Forelimb muscle (tissue), 1 donor: ENCODE results near the gene ADIRF. TPM values are rescaled to one million over a fixed set of nuclear protein-coding genes. Genes with fewer than 3 reads are reported as not detected.
"Not testable (repeated sequence)": the region's sequence is repeated elsewhere in the genome, so short reads cannot be mapped to it uniquely, and the experiment has no call there.

Source experiments
- DNase-seq: peaks from one replicate; pipeline ENCODE4 v3.0.0-alpha.2; 2013; ENCODE audit warnings: low read depth
- polyA plus RNA-seq: library from polyadenylated mRNA; unstranded; fragments of 120-200 nt; gene quantifications from one replicate; pipeline ENCODE4 v1.2.1, GENCODE V29; 2013; ENCODE audit not compliant: insufficient read length

ADIRF gene
- polyA plus RNA-seq, 1 donor = 3.4 TPM

DNA sequence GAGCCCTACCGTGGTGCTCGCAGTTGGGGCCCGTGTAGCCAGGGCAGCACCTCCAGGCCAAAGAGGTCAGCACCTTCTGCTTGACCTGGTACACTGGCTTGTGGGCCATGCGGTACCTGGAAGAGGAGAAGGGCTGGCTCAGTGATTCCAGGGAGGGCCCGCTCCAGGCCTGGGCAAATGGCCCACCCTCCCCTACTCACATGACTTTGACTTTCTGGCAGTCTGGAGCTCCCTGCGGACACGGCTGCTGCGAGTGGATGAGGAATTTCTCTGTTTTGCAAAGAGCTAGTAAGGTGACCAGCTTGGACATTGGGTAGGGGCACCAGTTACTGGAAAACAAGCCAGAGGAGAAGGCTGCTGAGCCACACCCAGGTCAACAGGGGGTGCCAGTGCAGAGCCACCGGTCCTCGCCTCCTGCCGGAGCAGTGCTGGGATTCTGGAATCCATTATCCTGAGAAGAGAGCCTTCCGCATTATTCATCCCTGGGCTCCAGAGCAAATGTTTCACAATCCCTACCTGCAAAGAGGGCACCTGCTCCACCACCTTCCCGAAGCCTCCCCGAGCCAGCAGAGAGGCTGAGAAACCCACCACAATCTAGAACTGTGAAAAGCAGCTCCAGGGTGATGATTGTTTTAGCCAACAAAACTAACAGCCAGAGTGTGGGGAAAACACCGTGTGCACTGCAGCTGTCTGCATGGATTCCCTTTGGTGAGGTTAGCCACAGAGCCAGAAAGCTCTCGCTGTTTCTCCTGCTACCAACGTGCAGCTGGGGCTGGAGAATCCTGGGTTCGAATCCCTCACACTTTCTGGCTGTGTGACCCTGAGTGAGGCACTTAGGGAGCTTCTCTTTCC is 22.7 kb upstream of the ADIRF start:
- DNase-seq = no peak

DNA sequence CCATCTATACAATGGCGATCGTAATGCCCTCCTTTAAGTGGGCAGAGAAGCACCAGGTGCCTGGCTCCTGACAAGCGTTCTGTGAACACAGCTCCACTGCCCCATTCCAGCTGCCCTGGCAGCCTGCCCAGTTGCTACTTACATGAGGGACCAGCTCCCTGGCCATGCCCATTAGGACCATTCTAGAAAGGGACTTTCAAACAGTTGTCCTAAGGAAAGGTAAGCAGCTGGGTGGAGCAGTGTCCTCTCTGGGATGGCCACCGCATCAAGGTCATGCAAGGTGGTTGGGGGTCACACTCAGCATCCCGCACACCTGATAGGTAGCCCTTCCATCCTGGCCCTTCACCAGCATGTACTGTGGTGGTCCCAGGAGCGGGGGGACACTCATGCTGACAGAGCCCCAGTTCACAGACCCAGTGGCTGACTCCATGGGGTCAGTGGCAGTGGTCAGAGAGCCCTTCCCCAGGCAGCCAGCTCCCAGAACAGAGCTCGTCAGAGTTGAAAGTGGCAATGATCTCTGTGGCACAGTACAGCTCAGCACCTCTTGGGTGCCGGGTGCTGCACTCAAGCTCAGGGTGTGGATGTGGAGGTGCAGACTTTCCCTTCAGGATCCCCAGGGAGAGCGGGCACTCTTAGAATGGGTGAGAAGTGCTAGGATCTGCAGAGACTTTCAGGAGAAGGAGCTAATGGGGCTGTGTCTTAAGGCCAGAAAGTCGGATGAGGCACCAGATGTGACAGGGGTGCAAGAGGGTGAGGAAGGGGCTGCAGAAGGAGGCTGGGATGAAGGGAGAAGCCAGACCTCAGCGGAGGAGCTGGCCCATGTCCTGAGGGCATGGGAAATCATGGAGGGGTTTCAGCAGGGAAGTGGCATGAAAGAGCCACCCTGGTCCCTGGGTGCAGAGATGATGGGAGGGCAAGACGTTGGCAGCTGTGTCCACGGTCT is 21.8 kb upstream of the ADIRF start:
- DNase-seq = no peak

DNA sequence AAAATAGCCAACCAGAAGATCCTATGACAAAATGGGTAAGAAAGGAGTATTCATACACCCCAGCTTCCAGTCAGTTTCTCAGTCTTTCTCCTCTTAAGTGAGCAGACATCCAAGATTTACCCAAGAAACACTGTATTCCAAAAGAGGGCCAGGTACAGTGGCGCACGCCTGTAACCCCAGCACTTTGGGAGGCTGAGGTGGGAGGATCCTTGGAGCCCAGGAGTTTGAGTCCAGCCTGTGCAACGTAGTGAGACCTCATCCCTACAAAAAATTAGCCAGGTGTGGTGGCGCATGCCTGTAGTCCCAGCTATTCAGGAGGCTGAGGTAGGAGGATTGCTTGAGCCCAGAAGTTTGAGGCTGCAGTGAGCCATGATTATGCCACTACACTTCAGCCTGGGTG is 20.5 kb upstream of the ADIRF start:
- DNase-seq = not testable (repeated sequence)

DNA sequence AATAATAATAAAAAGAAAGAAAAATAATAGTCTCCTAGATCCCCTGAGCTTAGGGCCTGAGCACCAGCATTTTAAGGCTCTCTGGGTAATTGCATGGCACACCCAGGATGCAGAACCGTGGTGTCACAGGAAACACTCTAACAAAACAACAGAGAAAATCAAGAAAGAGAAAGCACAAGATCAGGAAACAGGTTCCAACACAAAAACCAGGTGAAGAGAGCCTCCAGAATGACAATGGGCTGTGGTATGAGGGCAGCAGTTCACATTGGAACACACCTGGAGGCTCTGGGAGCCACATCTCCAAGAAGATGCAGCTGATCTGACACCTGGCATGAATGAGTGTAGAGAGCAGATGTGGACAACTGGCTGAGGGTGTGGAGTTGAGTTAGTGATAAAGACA is 17.9 kb upstream of the ADIRF start:
- DNase-seq = no peak

DNA sequence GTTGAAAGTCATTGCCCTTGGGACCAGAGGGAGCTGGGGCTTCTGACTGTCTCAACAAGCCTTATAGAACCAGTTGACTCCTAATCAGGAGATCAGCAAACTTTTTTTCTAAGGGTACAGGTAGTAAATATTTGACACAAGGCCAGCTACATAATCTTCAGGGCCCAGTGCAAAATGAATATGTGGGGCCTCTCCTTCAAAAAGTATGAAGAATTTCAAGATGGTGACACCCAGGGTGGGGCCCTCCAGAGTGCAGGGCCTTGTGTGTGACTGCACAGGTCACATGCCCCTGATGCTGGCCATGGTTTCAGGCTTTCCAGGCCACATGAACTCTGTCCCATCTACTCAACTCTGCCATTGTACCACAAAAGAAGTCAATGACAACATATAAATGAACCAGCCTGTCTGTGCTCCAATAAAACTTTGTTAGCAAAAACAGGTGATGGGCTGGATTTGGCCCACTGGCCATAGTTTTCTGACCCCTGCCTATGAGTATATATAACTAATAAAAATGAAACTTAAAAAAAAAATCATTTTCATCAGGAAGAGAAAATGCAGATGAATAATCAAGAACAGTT is 17.0 kb upstream of the ADIRF start:
- no peak for DNase-seq

DNA sequence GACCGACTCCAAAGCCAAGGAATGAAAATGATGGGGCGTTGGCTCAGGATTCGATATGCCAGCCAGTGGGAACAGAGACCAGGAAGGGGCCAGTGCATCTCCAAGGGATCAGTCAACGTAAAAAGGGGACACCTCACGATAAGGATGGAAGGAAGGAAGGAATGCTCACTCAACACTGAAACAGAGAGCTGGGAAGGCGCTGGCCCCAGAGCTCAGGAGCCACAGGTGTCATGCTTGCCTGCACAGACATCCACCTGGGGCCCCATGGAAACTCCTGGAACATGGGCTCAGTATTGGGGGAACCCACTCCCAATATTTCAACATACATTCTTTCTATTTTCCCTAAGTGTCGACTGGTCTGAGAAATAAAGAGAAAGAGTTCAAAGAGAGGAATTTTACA is 16.2 kb upstream of the ADIRF start:
- no peak for DNase-seq

DNA sequence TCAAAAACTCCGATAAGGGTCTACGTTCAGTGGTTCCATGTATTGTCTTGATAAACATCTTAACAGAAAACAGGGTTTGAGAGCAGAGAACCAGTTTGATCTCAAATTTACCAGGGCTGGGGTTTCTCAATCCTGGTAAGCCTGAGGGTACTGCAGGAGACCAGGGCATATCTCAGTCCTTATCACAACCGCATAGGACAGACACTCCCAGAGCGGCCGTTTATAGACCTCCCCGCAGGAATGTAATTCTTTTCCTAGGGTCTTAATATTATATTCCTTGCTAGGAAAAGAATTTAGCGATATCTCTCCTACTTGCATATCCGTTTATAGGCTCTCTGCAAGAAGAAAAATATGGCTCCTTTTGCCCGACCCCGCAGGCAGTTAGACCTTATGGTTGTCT is 15.6 kb upstream of the ADIRF start:
- not testable (repeated sequence) for DNase-seq

DNA sequence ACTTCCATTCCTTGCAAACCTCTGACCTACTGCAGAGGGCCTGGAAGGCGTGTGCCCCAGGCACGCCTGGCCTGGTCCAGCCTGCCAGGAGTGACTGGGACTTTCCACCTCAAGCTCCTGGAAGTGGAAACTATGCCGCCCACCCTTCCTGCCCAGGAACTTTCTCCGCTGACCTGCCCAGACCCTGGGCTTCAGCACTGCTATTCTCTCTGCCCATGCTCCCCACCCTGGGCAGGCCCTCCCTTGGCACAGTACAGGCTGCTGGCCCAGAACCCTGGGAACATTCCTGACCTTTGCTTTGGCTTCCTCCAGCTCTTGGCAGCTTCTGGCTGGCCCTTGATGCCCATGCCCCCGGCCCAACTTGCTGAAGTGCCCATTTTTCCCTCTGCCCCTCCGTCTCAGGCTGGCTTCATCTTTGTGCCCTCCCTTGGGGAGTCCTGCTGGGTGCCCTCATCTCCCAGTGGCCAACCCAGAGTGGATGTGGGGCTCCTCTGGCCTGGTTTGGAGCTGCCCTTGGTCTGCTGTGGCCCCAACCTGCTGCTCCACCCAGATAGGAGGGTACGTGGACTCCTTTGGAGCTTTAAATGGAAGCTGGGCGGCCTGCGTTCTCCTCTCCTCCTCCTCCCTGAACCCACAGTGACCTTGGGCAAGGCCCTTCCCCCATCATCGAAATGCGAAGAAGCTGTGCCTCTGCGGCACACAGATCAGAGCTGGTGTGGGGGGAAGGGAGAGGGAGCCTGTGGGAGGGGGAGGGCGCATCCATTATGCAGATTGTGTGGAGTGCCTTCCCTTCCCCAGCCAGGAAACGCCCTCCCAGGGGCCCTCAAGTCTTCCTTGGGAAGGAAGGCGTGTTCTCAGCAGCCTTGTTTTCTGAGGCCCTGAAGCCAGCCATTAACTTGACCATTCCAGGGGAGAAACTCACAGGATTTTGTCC is 14.3 kb upstream of the ADIRF start:
- DNase-seq = no peak

DNA sequence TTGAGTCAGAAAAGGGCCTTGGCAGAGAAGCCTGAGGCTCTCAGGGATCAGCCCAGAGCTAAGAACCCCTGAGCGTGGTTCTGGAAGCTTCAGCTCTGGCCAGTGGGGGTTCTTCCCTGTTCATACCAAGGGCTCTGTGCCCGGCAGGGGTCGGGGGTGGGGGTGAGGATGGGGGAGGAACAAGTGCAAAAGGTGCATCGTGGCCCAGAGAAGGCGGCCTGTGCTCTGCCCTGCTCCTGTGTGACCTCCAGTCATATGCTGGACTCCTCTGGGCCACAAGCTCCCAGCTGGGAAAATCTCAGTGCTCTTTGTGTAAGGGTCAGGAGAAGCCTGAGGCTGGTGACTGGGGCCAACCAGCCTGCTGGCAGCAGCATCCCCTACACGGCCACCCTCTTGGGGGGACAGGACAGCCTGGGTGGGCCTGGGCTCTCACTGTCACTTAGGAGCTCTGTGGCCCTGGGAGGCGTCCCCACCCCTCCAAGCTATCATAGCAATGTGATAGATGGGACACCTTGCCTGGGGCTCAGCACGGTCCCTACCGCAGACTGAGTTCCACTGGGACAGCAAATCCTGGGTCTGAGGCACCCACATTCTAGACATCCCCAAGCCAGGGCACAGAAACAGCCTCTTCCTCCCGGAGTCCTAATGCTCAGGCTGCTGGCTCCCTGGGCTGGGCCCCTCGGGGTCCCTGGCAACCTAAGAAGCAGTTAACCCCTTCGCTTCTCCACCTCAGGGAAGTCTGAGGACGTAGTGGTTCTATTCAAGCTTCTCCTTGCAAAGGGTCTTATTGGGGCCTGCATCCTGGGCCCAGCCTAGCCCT is 13.4 kb upstream of the ADIRF start:
- DNase-seq = no peak

DNA sequence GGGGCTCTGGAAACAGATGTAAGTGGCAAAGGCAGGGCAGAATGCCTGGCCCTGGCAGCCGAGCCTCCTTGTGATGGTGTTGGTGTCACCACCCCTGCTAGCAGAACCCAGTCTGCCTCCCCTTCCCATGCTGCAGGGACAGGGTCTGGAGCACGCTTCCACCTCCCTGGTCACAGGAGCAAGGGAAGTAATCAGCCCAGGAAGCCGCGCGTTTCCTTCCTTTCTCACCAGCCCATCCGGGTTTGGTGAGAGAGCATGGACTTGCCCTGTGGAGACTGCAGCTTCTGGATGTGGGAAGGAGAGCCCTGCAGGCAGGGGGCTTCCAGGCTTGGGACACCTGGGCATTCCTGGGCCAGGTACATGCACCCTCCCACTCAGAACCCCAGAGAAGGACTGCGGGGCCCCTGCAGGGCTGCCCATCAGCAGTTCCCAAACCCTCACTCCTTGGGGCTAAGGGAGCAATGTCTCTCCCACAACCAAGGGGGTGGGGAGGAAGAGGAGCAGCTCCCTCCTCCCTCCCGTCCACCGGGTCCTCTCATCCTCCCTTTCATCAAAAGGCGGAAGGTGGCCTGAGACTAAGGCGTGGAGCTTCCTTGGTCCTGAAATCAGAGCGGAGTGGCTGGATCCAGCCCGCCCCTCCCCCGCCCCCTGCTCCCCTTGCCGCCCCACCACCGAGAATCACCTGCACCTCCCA is 12.6 kb upstream of the ADIRF start:
- DNase-seq = no peak

DNA sequence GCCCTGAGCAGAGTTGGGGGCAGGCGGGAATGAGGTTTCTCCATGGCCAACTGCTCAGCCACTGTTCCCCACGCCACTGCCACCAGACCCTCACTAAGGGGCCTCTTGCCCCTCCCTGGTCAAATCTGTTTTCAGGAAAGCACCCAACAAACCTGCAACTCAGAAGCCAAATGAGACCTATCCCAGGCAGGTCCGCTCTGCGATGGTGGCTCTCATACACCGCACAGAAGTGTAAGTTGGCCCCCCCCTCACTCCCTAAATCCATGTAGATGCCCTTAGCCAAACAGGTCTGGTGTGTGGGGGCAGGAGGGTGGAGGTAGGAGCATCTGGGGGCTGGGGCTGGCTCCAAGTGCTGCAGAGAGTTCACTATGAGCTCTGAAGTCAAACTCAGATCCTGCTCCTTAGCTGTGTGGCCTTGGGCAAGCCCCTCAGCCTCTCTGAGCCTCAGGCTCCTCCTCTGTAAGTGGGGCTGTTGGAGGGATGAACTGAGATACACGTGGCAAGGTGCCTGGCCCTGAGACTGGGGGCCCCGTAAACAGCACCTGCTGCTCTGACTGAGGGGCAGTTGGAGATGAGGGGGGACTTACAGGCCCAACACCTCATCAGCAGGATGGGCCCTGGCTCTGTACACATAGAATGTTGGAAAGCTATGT is 12.0 kb upstream of the ADIRF start:
- no peak for DNase-seq

DNA sequence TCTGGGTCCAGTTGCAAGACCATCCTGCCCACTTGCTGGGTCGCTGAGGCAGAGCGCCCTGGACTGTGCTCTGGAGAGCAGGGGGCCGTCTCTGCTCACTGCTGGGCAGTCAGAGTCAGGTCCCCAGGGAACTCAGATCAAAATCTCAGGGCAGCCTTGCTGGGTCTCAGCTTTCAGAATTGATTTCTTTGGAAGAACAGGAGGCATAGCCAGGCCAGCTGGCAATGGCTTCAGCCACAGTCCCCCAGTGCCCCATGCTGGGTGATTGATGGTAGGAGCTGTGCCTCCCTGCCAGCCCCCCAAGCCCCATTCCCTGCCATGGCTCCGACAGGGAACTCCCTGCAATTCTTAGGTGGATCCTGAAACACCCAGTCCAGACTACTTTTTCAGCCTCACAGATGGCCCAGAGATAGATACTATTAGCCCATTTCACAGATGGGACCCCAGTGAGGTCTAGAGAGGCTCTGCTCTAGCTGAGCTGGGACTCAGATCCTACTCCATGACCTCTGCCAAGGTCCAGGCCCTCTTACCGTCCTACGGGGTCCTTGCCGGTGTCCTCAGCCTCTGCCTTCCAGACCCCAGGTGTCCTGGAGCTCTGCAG is 11.3 kb upstream of the ADIRF start:
- no peak for DNase-seq

DNA sequence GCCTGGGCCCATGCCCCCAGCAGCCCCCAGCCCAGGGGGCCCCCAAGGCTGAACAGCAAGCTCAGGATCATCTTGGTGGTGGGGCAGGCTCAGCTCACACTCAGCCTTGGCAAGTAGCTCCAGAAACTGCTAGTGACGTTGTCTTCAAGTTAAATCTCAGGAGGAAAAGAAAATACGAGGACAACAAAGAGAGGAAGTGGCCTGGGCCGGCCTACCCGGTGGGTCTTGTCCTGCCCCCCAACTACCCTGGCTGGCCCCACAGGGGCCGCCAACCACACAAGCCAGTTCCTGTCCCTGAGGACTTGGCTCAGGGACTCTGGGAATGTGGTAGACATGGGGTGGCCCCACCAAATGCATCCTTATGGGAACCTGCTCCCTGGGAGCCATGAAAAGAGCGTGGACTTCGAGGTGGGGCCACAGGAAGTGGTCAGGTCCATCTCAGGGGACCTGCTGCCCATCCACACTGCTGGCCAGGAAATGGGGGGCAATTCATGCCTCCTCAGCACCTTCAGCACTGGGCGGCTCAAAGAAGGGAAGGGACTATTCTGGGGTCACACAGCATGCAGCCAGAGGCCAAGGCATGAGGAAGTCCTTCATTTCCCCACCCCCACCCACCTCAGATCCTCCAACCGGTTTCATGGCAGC is 10.7 kb upstream of the ADIRF start, which contains the start of gene MMRN2:
Gene MMRN2, minus strand, starts transcription at position 145 of the 645 bp plus-strand sequence. Its CDS starts 74 bp downstream, at position 71.
- no peak for DNase-seq

DNA sequence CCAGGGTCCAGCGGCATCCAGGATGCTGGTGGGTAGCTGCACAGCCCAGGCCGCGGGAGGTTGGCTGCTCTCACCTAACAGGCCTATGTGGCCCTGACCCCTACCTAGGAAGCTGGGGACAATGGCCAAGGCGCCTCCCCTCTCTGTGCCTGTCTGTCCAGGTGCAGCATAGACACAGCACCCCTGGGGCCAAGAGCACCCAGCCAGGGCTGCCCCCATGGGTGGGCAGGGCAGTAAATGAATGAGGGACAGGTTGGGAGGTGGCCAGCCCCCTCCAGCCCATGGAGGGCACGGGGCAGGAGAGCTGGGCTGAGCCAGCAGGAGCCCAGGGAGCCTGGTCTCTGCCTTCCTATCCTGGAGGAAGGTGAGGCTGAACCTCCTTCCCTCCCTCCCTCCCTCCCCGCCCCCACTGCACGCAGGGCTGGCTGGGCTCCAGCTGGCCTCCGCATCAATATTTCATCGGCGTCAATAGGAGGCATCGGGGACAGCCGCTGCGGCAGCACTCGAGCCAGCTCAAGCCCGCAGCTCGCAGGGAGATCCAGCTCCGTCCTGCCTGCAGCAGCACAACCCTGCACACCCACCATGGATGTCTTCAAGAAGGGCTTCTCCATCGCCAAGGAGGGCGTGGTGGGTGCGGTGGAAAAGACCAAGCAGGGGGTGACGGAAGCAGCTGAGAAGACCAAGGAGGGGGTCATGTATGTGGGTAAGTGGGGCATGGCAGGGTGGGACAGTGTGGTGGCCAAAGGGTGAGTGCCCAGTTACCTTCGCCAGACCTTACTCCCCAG is 10.0 kb upstream of the ADIRF start, which contains the start of gene SNCG:
Gene SNCG, plus strand, starts transcription at position 484 of the 785 bp plus-strand sequence. Its CDS starts 99 bp downstream, at position 583.
- no peak for DNase-seq

DNA sequence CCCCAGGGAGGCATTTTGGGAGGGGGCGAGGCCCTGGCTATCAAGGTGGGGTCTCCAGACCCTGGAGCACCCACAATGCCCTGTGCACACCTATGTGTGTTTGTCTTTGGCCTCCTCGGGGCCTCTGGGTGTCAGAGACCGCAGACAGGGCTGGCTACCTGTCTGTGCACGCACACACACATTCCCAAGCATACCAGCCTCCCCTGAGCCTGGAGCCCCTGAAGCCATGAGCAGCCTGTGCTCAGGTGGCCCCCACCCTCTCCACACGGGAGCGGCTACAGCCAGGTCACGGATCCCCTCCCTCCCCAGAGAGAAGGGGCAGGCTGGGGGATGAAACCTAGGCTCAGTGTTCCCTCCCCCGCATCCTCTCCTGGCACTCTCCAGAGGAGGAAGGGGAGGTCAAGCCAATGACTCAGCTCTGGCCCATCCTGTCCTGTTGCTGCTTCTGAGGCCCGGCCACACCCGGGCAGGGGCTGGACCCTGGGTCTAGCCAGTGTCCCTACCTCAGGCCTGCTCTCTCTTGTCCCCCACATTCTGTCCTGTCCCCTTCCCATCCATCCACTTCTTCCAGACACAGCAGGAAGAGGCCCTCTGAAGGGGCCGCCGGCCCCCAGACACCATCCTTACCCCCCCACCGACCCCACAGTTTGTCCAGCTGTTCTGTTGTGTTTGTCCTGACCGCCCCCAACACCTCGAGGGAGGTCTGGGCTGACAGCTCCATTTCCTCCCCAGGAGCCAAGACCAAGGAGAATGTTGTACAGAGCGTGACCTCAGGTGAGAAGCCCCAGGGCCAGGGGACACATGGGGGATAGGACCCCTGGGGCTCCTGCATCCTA is 9.2 kb upstream of the ADIRF start:
- no peak for DNase-seq

DNA sequence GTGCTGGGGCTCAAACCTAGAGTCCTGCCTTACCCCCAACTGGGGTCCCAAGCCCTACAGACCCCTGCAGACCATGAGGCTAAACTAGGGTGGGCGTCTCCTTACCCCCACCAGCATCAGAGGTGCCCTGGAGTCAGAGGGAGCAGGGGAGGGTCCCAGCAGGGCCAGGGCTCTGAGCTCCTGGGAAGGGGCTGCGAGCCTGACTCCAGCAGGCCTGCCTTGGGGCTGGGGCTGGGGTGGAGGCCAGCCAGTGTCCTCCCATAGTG is 8.6 kb upstream of the ADIRF start:
- DNase-seq = no peak
